ENCODE results near the gene LRRC7.

DNA sequence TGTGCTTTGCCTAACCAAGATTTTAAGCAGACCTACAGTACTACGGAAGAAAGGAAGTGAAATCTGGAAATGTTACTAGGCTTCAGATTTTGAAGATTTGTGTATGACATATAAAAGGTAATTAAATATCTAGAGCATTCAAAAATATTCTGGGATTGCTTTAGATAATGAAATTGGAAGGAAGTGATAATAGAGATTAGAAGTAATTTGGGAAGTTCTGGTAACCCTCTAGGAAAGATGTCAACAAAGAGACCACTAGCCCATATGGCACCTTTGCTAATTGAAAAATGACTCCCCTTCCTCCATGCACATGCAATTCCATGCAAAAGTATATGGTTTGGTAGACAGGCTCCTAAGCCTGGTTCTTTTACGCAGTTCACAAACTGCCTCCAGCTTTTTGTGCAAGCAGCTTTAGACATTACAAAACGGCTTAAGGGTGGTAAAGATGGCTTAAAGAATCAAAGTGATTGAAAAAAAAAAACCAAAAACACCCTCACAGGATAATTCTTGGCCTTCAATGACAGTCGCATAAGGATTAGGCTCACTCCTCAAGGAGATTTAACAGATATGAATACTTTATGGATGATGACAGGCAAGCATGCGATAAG, 81.8 kb downstream of the LRRC7 start:
- TF ChIP-seq, protein P1, sequence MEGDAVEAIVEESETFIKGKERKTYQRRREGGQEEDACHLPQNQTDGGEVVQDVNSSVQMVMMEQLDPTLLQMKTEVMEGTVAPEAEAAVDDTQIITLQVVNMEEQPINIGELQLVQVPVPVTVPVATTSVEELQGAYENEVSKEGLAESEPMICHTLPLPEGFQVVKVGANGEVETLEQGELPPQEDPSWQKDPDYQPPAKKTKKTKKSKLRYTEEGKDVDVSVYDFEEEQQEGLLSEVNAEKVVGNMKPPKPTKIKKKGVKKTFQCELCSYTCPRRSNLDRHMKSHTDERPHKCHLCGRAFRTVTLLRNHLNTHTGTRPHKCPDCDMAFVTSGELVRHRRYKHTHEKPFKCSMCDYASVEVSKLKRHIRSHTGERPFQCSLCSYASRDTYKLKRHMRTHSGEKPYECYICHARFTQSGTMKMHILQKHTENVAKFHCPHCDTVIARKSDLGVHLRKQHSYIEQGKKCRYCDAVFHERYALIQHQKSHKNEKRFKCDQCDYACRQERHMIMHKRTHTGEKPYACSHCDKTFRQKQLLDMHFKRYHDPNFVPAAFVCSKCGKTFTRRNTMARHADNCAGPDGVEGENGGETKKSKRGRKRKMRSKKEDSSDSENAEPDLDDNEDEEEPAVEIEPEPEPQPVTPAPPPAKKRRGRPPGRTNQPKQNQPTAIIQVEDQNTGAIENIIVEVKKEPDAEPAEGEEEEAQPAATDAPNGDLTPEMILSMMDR (IDR thresholded peaks at IDR 0.05), result no peak
- TF ChIP-seq POLR2A (IDR thresholded peaks at IDR 0.05), result no peak

Measured in ovary (tissue), 3 donors.